Thoracic aorta (tissue), 2 donors: Measurements from ENCODE around the gene MATN4. TPM values are rescaled to one million over a fixed set of nuclear protein-coding genes. Genes with fewer than 3 reads are reported as not detected.
A peak's percentile ranks its signal among the peaks of the same experiment; 100 is the strongest.

Source experiments
- ATAC-seq: fragments of 150-250 bp; one replicate; pipeline ENCODE4 v1.8.0; 2017; ENCODE audit warnings: low read depth; ENCODE audit not compliant: insufficient number of reproducible peaks, low FRiP score
- DNase-seq: peaks from one replicate; pipeline ENCODE4 v3.0.0-alpha.2; 2020; ENCODE audit warnings: low spot score
- H3K27ac ChIP-seq, 2 donors: fragments of 200-600 bp; sonication (generic); 1 replicate in 1 of 2; 2 replicates in 1 of 2; pipeline ENCODE4 v1.5.1; 2016; ENCODE audit warnings: mild to moderate bottlenecking in 2 of 2, moderate library complexity in 2 of 2
- H3K27me3 ChIP-seq: fragments of 200-600 bp; sonication (generic); replicated peaks from 2 replicates; pipeline ENCODE4 v1.6.0; 2016; ENCODE audit warnings: mild to moderate bottlenecking; ENCODE audit not compliant: insufficient read depth
- H3K36me3 ChIP-seq: fragments of 200-600 bp; sonication (generic); one replicate; pipeline ENCODE4 v1.5.1; 2016
- H3K4me1 ChIP-seq, 2 donors: fragments of 200-600 bp; sonication (generic); 1 replicate in 1 of 2; 2 replicates in 1 of 2; pipeline versions ENCODE4 v1.5.1 to v1.6.0; 2016; ENCODE audit warnings: low read depth in 2 of 2, mild to moderate bottlenecking in 1 of 2; ENCODE audit not compliant: control insufficient read depth in 1 of 2
- H3K4me3 ChIP-seq: fragments of 200-600 bp; sonication (generic); 2 replicates; pipeline ENCODE4 v1.5.1; 2016; ENCODE audit warnings: mild to moderate bottlenecking
- H3K9me3 ChIP-seq: fragments of 200-600 bp; sonication (generic); 2 replicates; pipeline ENCODE4 v1.5.1; 2016
- total RNA-seq, 2 donors: library from RNA; depleted of rRNA; stranded (reverse); fragments of >200 nt; gene quantifications; one replicate each; pipeline versions ENCODE4 v1.1.0 to v1.2.3, GENCODE V29; 2016
- TF ChIP-seq, protein P1 (sequence below): fragments of 200-600 bp; sonication (generic); IDR thresholded peaks from one replicate; pipeline ENCODE4 v1.5.1; 2019; ENCODE audit warnings: antibody characterized with exemption

MATN4 gene
- total RNA-seq, 2 donors from 2014 or later = 0.27 TPM; not detected in 1

DNA sequence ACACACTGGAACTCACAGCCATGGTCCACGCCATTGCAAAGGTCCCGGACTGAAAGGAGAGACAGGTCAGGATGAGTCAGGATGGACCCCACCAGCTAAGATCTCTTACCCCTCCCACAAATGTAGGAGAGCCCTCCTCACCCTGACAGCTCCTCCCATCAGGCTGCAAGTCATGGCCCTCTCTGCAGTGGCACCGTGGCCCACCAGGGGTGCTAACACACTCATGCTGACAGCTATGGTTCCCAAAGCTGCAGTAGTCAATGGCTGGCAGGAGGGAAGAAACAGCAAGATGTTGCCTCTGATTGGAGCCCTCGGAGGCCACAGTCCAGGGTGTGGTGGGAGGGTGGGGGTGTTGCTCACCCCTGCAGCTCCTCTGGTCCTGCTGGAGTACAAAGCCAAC, 7.1 kb downstream of the MATN4 start:
- Histone ChIP-seq H3K27me3 (peaks cover 1% of the 10 kb centered on the region), H3K4me3 (no peak overlapping the region), H3K36me3 (no peaks in the 10 kb centered on the region), H3K27ac (no peak overlapping the region), H3K4me1 (no peaks in the 10 kb centered on the region), H3K9me3 (no peaks in the 10 kb centered on the region)
- TF ChIP-seq, protein P1, sequence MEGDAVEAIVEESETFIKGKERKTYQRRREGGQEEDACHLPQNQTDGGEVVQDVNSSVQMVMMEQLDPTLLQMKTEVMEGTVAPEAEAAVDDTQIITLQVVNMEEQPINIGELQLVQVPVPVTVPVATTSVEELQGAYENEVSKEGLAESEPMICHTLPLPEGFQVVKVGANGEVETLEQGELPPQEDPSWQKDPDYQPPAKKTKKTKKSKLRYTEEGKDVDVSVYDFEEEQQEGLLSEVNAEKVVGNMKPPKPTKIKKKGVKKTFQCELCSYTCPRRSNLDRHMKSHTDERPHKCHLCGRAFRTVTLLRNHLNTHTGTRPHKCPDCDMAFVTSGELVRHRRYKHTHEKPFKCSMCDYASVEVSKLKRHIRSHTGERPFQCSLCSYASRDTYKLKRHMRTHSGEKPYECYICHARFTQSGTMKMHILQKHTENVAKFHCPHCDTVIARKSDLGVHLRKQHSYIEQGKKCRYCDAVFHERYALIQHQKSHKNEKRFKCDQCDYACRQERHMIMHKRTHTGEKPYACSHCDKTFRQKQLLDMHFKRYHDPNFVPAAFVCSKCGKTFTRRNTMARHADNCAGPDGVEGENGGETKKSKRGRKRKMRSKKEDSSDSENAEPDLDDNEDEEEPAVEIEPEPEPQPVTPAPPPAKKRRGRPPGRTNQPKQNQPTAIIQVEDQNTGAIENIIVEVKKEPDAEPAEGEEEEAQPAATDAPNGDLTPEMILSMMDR = no peak
- DNase-seq (no peak), ATAC-seq (no peak)

DNA sequence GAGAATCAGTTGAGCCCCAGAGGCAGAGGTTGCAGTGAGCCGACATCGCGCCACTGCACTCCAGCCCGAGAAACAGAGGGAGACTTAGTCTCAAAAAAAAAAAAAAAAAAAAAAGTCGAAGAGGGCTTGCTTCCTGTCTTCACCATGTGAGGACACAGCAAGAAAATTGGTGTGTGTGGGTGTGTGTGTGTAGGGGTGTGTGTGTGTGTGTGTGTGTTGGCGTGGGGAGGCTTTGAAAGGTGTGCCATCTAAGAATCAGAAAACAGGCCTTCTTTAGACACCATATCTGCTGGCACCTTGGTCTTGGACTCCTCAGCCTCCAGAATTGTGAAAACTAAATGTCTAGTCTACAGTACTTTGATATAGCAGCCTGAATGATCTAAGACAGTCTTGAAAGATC, 8.3 kb downstream of the MATN4 start:
- no peak overlapping the region for H3K4me3 ChIP-seq
- no peak for ATAC-seq
- no peaks in the 10 kb centered on the region for H3K27me3 ChIP-seq
- H3K36me3 ChIP-seq = no peaks in the 10 kb centered on the region
- TF ChIP-seq, protein P1 = no peak
- no peaks in the 10 kb centered on the region for H3K9me3 ChIP-seq
- H3K4me1 ChIP-seq = no peaks in the 10 kb centered on the region
- no peak for DNase-seq
- no peak overlapping the region for H3K27ac ChIP-seq

DNA sequence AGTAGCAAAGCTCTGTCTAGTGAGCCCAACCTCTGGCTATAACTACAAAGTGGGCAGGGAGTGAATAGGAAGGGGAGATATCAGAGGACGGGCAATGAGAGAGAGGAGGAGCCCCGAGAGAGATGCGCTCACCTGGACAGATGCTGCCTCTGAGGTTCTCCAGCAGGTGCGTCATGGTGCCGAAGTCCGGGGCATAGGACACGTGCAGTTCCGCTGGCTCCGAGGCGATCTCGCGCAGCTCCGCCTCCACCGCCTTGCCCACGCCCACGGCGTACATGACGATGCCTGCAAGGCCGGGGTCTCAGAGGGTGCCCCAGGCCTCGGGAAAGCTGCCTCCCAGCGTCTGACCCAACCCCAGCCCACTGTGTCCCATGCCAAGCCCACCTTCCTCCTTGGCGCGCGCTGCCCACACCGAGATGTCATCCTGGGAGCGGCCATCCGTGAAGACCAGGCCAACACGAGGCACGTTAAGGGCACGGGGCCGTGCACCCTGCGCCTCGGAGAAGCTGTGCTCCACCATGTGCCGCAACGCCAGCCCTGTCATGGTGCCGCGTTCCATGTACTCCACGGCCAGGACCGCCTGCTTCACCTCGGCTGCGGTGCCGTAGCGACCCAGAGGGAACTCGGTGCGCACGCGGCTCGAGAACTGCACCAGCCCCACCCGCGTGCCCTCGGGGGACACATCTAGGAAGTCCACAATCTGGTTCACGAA, 10.2 kb downstream of the MATN4 start:
- Histone ChIP-seq H3K9me3 (no peaks in the 10 kb centered on the region), H3K27me3 (no peaks in the 10 kb centered on the region), H3K4me3 (no peak overlapping the region), H3K4me1 (peaks cover 0 to 8% of the 10 kb centered on the region in 2 donors), H3K27ac (no peak overlapping the region), H3K36me3 (no peaks in the 10 kb centered on the region)
- ATAC-seq (no peak), DNase-seq (no peak)
- TF ChIP-seq, protein P1 = no peak

DNA sequence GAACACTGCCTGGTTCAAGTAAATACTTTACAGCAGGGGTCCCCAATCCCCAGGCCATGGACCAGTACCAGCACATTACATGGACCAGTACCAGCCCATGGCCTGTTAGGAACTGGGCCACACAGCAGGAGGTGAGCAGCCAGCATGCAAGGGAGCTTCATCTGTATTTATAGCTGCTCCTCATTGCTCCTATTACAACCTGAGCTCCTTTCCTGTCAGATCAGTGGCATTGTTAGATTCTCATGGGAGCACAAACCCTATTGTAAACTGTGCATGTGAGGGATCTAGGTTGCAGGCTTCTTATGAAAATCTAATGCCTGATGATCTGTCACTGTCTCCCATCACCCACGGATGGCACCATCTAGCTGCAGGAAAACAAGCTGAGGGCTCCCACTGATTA, 13.4 kb downstream of the MATN4 start:
- ATAC-seq (no peak), DNase-seq (no peak)
- TF ChIP-seq, protein P1 = no peak
- H3K27ac ChIP-seq = no peak overlapping the region
- H3K9me3 ChIP-seq = no peaks in the 10 kb centered on the region
- H3K4me1 ChIP-seq = peaks cover 0 to 8% of the 10 kb centered on the region in 2 donors
- no peaks in the 10 kb centered on the region for H3K36me3 ChIP-seq
- H3K27me3 ChIP-seq = no peaks in the 10 kb centered on the region
- no peak overlapping the region for H3K4me3 ChIP-seq

DNA sequence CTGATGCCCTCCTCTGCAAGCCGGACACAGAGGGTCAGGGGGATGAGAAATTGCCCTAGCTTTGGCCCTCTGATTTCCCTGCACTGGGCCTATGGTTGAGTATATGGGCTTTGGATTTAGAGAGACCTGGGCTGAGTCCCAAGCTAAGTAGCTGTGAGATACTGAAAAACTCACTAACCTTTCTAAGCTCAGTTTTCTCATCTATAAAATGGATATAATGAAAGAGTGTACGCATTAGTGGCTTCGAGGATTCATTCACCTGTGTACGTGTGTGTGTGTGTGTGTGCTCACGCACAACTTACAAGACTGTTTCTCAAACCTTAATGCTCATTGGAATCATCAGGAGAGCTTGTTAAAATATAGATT, 14.1 kb downstream of the MATN4 start:
- H3K27ac ChIP-seq = no peak overlapping the region
- H3K4me3 ChIP-seq = peak overlapping the region; percentile 82
- H3K4me1 ChIP-seq = peaks cover 0 to 8% of the 10 kb centered on the region in 2 donors
- ATAC-seq = no peak
- H3K9me3 ChIP-seq = no peaks in the 10 kb centered on the region
- no peaks in the 10 kb centered on the region for H3K27me3 ChIP-seq
- no peaks in the 10 kb centered on the region for H3K36me3 ChIP-seq
- TF ChIP-seq, protein P1 = no peak
- no peak for DNase-seq
